K562 (cell line): ENCODE measurements around the gene PPT2. TPM values are rescaled to one million over a fixed set of nuclear protein-coding genes. Genes with fewer than 3 reads are reported as not detected.

ENCODE experiments used
- ATAC-seq: fragments of 200-7000 bp; cut with Tn5 transposase; 3 replicates; pipeline ENCODE4 v1.9.1; 2020; ENCODE audit warnings: moderate library complexity
- BruUV-seq: library from RNA; stranded (reverse); fragments of 400-500 nt; replicated peaks from 2 replicates; lab custom pipeline; 2021; lab: Mats Ljungman, UMichigan
- CTCF ChIA-PET: fragments of 300-600 bp; formaldehyde crosslinking; extraction: SDS; loops from one replicate; lab custom pipeline; 2021; ENCODE audit warnings: low intra/inter-chr PET ratio; lab: Yijun Ruan, JAX
- POLR2A ChIA-PET: fragments of 300-600, 350-650 bp; sonication (Branson Sonifier 250); formaldehyde crosslinking; extraction: SDS; loops from one replicate; lab custom pipeline; 2021; ENCODE audit warnings: antibody characterized with exemption, inconsistent platforms; lab: Yijun Ruan, JAX
- DNase-seq, 4 experiments: peaks; one replicate each; pipeline versions ENCODE4 v3.0.0 to v3.0.0-alpha.2; 2011 to 2018; ENCODE audit warnings: low spot score in 3 of 4, mixed read lengths in 3 of 4; ENCODE audit errors: extremely low read depth in 1 of 4
- FAIRE-seq: peaks from 2 replicates; lab custom pipeline; 2011; peaks lifted over from hg19 to GRCh38; lab: Jason Lieb, UNC
- H2AFZ ChIP-seq: 2 replicates; pipeline ENCODE4 v1.6.0; 2011; ENCODE audit warnings: low read depth, low read length, control low read depth, inconsistent platforms
- H3K27ac ChIP-seq: fragments of 200-600 bp; 3 replicates; pipeline ENCODE4 v1.8.0; 2011; ENCODE audit warnings: low read depth, mild to moderate bottlenecking, control low read depth, inconsistent platforms, low read length, moderate library complexity, mixed read lengths; ENCODE audit errors: extremely low read depth
- H3K27me3 ChIP-seq, 2 experiments: fragments of 300-600 bp in 1 of 2; 2 replicates in 1 of 2; 3 replicates in 1 of 2; pipeline versions ENCODE4 v1.6.0 to v1.8.0; 2011; ENCODE audit warnings: inconsistent platforms in 2 of 2, low read length in 2 of 2, mild to moderate bottlenecking in 1 of 2, mixed read lengths in 1 of 2, moderate library complexity in 1 of 2; ENCODE audit not compliant: control insufficient read depth in 2 of 2, insufficient read depth in 2 of 2
- H3K36me3 ChIP-seq: fragments of 300-600 bp; 3 replicates; pipeline ENCODE4 v1.8.0; 2011; ENCODE audit warnings: mild to moderate bottlenecking, low read length, inconsistent platforms; ENCODE audit not compliant: control insufficient read depth, insufficient read depth
- H3K4me1 ChIP-seq, 2 experiments: fragments of 200-600 bp in 1 of 2; replicated peaks in 1 of 2; 2 replicates in 1 of 2; 3 replicates in 1 of 2; pipeline versions ENCODE4 v1.5.1 to v1.8.0; 2011; ENCODE audit warnings: inconsistent platforms in 2 of 2, low read length in 2 of 2, mild to moderate bottlenecking in 1 of 2, mixed read lengths in 1 of 2, moderate library complexity in 1 of 2; ENCODE audit not compliant: control insufficient read depth in 2 of 2, insufficient read depth in 2 of 2
- H3K4me2 ChIP-seq: 2 replicates; pipeline ENCODE4 v1.6.1; 2011; ENCODE audit warnings: low read length, control low read depth, inconsistent platforms, mixed read lengths; ENCODE audit not compliant: insufficient read depth
- H3K4me3 ChIP-seq: fragments of 200-600 bp; sonication (generic), shearing (Covaris generic); 2 replicates; pipeline ENCODE4 v1.5.1; 2016; ENCODE audit warnings: control low read depth, inconsistent platforms
- H3K79me2 ChIP-seq: fragments of 200-600 bp; 3 replicates; pipeline ENCODE4 v1.8.0; 2011; ENCODE audit warnings: low read length, inconsistent platforms; ENCODE audit not compliant: control insufficient read depth, insufficient read depth
- H3K9ac ChIP-seq, 2 experiments: 2 replicates each; pipeline versions ENCODE4 v1.6.0 to v1.6.1; 2011; ENCODE audit warnings: low read depth in 2 of 2, low read length in 2 of 2, control low read depth in 1 of 2, inconsistent platforms in 1 of 2, mild to moderate bottlenecking in 1 of 2, mixed read lengths in 1 of 2; ENCODE audit not compliant: insufficient read depth in 1 of 2
- H3K9me1 ChIP-seq: one replicate; pipeline ENCODE4 v1.6.0; 2011; ENCODE audit warnings: inconsistent platforms, mild to moderate bottlenecking, low read length, moderate library complexity; ENCODE audit not compliant: control insufficient read depth, insufficient read depth
- H3K9me3 ChIP-seq: replicated peaks from 2 replicates; pipeline ENCODE4 v1.5.1; 2011; ENCODE audit warnings: low read depth, low read length, inconsistent platforms; ENCODE audit not compliant: control insufficient read depth, insufficient read depth
- H4K20me1 ChIP-seq: replicated peaks from 2 replicates; pipeline ENCODE4 v1.6.1; 2011; ENCODE audit warnings: low read length, inconsistent platforms, mixed read lengths; ENCODE audit not compliant: control insufficient read depth, insufficient read depth
- HCFC1 ChIP-seq: IDR thresholded peaks from 2 replicates; pipeline ENCODE4 v1.6.1; 2012; ENCODE audit warnings: low read depth, low read length, improper control_type of control experiment
- HNRNPLL ChIP-seq: fragments of 200-400 bp; formaldehyde crosslinking; IDR thresholded peaks from 2 replicates; pipeline ENCODE4 v1.6.1; 2017; ENCODE audit warnings: low read length, low read depth, mild to moderate bottlenecking; ENCODE audit not compliant: poor library complexity, severe bottlenecking
- POLR2G ChIP-seq: fragments of 200-400 bp; formaldehyde crosslinking; IDR thresholded peaks from 2 replicates; pipeline ENCODE4 v1.6.1; 2017; ENCODE audit warnings: low read depth, mild to moderate bottlenecking, antibody characterized with exemption, low read length, moderate library complexity
- RBFOX2 ChIP-seq: fragments of 200-400 bp; formaldehyde crosslinking; IDR thresholded peaks from 2 replicates; pipeline ENCODE4 v1.6.1; 2017; ENCODE audit warnings: low read depth, mild to moderate bottlenecking, low read length, moderate library complexity
- ZNF184 ChIP-seq: sonication (generic); formaldehyde crosslinking; IDR thresholded peaks from 2 replicates; pipeline ENCODE4 v1.5.0; 2020; ENCODE audit warnings: missing genetic modification reagents
- WGBS: fragments of 100-300 bp; shearing (Covaris generic); methylation state at CpG from one replicate; pipeline ENCODE4 v1.1.6; 2016; ENCODE audit warnings: low coverage, mixed read lengths; ENCODE audit not compliant: insufficient coverage; ENCODE audit errors: missing lambda C conversion rate; 5-methylcytosine and 5-hydroxymethylcytosine counted together
- in situ Hi-C: fragments of 300-500 bp; cut with MboI; formaldehyde crosslinking; loops from 4 replicates; pipeline ENCODE4 v1.15.0; 2018; ENCODE audit warnings: inconsistent platforms, mixed read lengths
- intact Hi-C: fragments of 100-400 bp; cut with micrococcal nuclease; formaldehyde crosslinking; loops from 2 replicates; pipeline ENCODE4 v1.14.2; 2022
- polyA plus RNA-seq, 8 experiments: library from polyadenylated mRNA; depleted of rRNA in 4 of 8; stranded (reverse) in 5 of 8; unstranded in 3 of 8; fragments of >200 nt; fragmentation: Nextera tagmentation in 2 of 8; fragmentation: Illumina TruSeq in 1 of 8; extraction: Ambion mirVana in 2 of 8; extraction: Trizol in 1 of 8; gene quantifications; 2 replicates each; pipeline versions ENCODE4 v1.2.1 to v1.2.3, GENCODE V29; 2011 to 2014; ENCODE audit warnings: inconsistent platforms in 1 of 8, missing spikeins in 1 of 8
- total RNA-seq, 7 experiments: library from RNA; depleted of rRNA in 6 of 7; stranded (reverse); fragments of >200 nt in 6 of 7; fragmentation: Illumina TruSeq in 2 of 7; extraction: Trizol in 2 of 7; gene quantifications; 2 replicates each; pipeline versions ENCODE4 v1.2.1 to v1.2.3, GENCODE V29; 2011 to 2021; ENCODE audit warnings: low replicate concordance in 1 of 7

The PPT2 gene
- total and polyA plus RNA-seq, 9 of the 15 experiments (the other 6 are each of a cell fraction or from before 2014, with no cell fraction given) = 27.4 to 98.8 (median 69.9) TPM

- Histone ChIP-seq H3K27me3 (no peaks in the 10 kb centered on the region), H3K27ac (peak overlapping the region; percentile 56; the same call in 2 of the 3 replicates), H3K9me3 (no peaks in the 10 kb centered on the region), H3K4me2 (no peak overlapping the region), H2AFZ (no peak overlapping the region), H3K4me1 (peaks cover 59 to 63% of the 10 kb centered on the region in 2 experiments), H3K4me3 (no peak overlapping the region), H3K79me2 (peaks cover 61% of the 10 kb centered on the region), H3K9me1 (peaks cover 7% of the 10 kb centered on the region), H4K20me1 (no peaks in the 10 kb centered on the region), H3K9ac (peak overlapping the region; percentile 5 to 9; a peak in 3 of 4 replicates), H3K36me3 (peaks cover 80% of the 10 kb centered on the region; the same call in 2 of the 3 replicates)
- no TSS peak for BruUV-seq
- 93% methylated on average over 15 of the region's 15 CpGs for WGBS
- no peak for FAIRE-seq
- intact Hi-C loops (no loop called here), in situ Hi-C loops (no loop called here)
- ATAC-seq = no peak
- CTCF ChIA-PET = no interaction called here
- no peak for TF ChIP-seq HCFC1
- peak; percentile 52; the same call in 1 of the 2 replicates for TF ChIP-seq RBFOX2
- no peak for TF ChIP-seq ZNF184
- TF ChIP-seq HNRNPLL = peak; percentile 25
- peak; percentile 47; the same call in 1 of the 2 replicates for TF ChIP-seq POLR2G
- DNase-seq = no peak
- POLR2A ChIA-PET = interaction anchor here (0.8 to 1.7 kb wide), 3 partner anchors 10 to 231 kb away, joined by 3 to 7 read pairs (median 6); partner anchors contain the start of gene GPSM3
Observed at GRCh38 chr6:32183483-32184083, 29.6 kb downstream of the PPT2 start.
